KBM-7 (cell line): ENCODE data around the gene ANXA7.

Experiments used
- DNase-seq: peaks from one replicate; pipeline ENCODE4 v3.0.0-alpha.2; 2015
- in situ Hi-C: fragments of 300-500 bp; cut with MboI; formaldehyde crosslinking; loops from 2 replicates; pipeline ENCODE4 v1.14.3; 2020; ENCODE audit warnings: low sequenced_read_pairs, low pct_unique_long_range_greater_than_20kb, mixed read lengths

Gene ANXA7

GRCh38 chr10:73413528-73414229, at the start of gene ANXA7:
TSS of gene ANXA7 (minus strand) at chr10:73414058. CDS start at chr10:73400856, 13,202 bp downstream.
- in situ Hi-C loops: no loop called here
- DNase-seq: peak; percentile 89

GRCh38 chr10:73460897-73461296, 47.0 kb upstream of the ANXA7 start:
- in situ Hi-C loops: no loop called here
- no peak for DNase-seq

GRCh38 chr10:73459683-73460314, 45.9 kb upstream of the ANXA7 start:
- in situ Hi-C loops: no loop called here
- no peak for DNase-seq

- DNase-seq: no peak
- in situ Hi-C loops: no loop called here
Observed at GRCh38 chr10:73456187-73456890, 42.5 kb upstream of the ANXA7 start.

- in situ Hi-C loops: no loop called here
- DNase-seq: no peak
Observed at GRCh38 chr10:73449113-73449512, 35.3 kb upstream of the ANXA7 start.

- no peak for DNase-seq
- in situ Hi-C loops: no loop called here
Observed at GRCh38 chr10:73448384-73448783, 34.5 kb upstream of the ANXA7 start.

- in situ Hi-C loops: no loop called here
- DNase-seq: no peak
Observed at GRCh38 chr10:73446926-73447325, 33.1 kb upstream of the ANXA7 start.

- in situ Hi-C loops: no loop called here
- DNase-seq: no peak
Observed at GRCh38 chr10:73444457-73444856, 30.6 kb upstream of the ANXA7 start.

GRCh38 chr10:73439605-73440312, 25.9 kb upstream of the ANXA7 start:
- no peak for DNase-seq
- in situ Hi-C loops: no loop called here

GRCh38 chr10:73439055-73439454, 25.2 kb upstream of the ANXA7 start:
- no peak for DNase-seq
- in situ Hi-C loops: no loop called here

- in situ Hi-C loops: no loop called here
- no peak for DNase-seq
Observed at GRCh38 chr10:73433538-73433867, 19.6 kb upstream of the ANXA7 start, which contains the start of gene MSS51. TSS of gene MSS51 (minus strand) at chr10:73433561. CDS start at chr10:73428284, 5,277 bp downstream.

GRCh38 chr10:73432646-73433537, 19.0 kb upstream of the ANXA7 start:
- DNase-seq: no peak
- in situ Hi-C loops: no loop called here

GRCh38 chr10:73426318-73426717, 12.5 kb upstream of the ANXA7 start:
- in situ Hi-C loops: no loop called here
- DNase-seq: no peak

GRCh38 chr10:73424478-73424877, 10.6 kb upstream of the ANXA7 start:
- in situ Hi-C loops: no loop called here
- no peak for DNase-seq

- in situ Hi-C loops: no loop called here
- DNase-seq: no peak
Observed at GRCh38 chr10:73423309-73423708, 9.5 kb upstream of the ANXA7 start.

- no peak for DNase-seq
- in situ Hi-C loops: no loop called here
Observed at GRCh38 chr10:73416571-73416970, 2.7 kb upstream of the ANXA7 start.

- DNase-seq: no peak
Observed at GRCh38 chr10:73414230-73414945, 530 bp upstream of the ANXA7 start.

GRCh38 chr10:73413108-73413527, 740 bp downstream of the ANXA7 start:
- no peak for DNase-seq
- in situ Hi-C loops: no loop called here

More at GRCh38 chr10:73414230-73414945, 530 bp upstream of the ANXA7 start:
- in situ Hi-C loops: no loop called here
